ENCODE results near the gene DTNB.

Gene DTNB

GRCh38 chr2:25548601-25549000 is 124.8 kb downstream of the DTNB start:
- no peak for DNase-seq (ENCODE audit: low read depth, low spot score)
- TF ChIP-seq, protein P1, sequence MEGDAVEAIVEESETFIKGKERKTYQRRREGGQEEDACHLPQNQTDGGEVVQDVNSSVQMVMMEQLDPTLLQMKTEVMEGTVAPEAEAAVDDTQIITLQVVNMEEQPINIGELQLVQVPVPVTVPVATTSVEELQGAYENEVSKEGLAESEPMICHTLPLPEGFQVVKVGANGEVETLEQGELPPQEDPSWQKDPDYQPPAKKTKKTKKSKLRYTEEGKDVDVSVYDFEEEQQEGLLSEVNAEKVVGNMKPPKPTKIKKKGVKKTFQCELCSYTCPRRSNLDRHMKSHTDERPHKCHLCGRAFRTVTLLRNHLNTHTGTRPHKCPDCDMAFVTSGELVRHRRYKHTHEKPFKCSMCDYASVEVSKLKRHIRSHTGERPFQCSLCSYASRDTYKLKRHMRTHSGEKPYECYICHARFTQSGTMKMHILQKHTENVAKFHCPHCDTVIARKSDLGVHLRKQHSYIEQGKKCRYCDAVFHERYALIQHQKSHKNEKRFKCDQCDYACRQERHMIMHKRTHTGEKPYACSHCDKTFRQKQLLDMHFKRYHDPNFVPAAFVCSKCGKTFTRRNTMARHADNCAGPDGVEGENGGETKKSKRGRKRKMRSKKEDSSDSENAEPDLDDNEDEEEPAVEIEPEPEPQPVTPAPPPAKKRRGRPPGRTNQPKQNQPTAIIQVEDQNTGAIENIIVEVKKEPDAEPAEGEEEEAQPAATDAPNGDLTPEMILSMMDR (IDR thresholded peaks at IDR 0.05; ENCODE audit: insufficient read depth, low read length, missing control alignments) = no peak
- H3K4me3 ChIP-seq (ENCODE audit: low read depth, low read length) = no peak overlapping the region
- ChIA-PET POLR2A (no interaction called here), CTCF (interaction anchor here (0.9 kb wide), 1 partner anchor 164 kb away, joined by 3 read pairs; no protein-coding TSS in a partner anchor)

- TF ChIP-seq, protein P1 (IDR thresholded peaks at IDR 0.05; ENCODE audit: insufficient read depth, low read length, missing control alignments) = no peak
- no peak overlapping the region for H3K4me3 ChIP-seq (ENCODE audit: low read depth, low read length)
- ChIA-PET CTCF (no interaction called here), POLR2A (no interaction called here)
- no peak for DNase-seq (ENCODE audit: low read depth, low spot score)
These were observed 126.5 kb downstream of the DTNB start for GRCh38 chr2:25546852-25547251.

- TF ChIP-seq, protein P1 (IDR thresholded peaks at IDR 0.05; ENCODE audit: insufficient read depth, low read length, missing control alignments) = no peak
- H3K4me3 ChIP-seq (ENCODE audit: low read depth, low read length) = no peak overlapping the region
- ChIA-PET POLR2A (no interaction called here), CTCF (no interaction called here)
- no peak for DNase-seq (ENCODE audit: low read depth, low spot score)
These were observed 127.5 kb downstream of the DTNB start for GRCh38 chr2:25545899-25546298.

GRCh38 chr2:25544445-25544844 is 128.9 kb downstream of the DTNB start:
- H3K4me3 ChIP-seq (ENCODE audit: low read depth, low read length) = no peak overlapping the region
- CTCF ChIA-PET = interaction anchor here (1.0 to 2.1 kb wide), 3 partner anchors 10 to 22 kb away, joined by 3 to 7 read pairs (median 4); no protein-coding TSS in a partner anchor
- TF ChIP-seq, protein P1 (IDR thresholded peaks at IDR 0.05; ENCODE audit: insufficient read depth, low read length, missing control alignments) = no peak
- DNase-seq (ENCODE audit: low read depth, low spot score) = no peak
- POLR2A ChIA-PET = no interaction called here

DNA sequence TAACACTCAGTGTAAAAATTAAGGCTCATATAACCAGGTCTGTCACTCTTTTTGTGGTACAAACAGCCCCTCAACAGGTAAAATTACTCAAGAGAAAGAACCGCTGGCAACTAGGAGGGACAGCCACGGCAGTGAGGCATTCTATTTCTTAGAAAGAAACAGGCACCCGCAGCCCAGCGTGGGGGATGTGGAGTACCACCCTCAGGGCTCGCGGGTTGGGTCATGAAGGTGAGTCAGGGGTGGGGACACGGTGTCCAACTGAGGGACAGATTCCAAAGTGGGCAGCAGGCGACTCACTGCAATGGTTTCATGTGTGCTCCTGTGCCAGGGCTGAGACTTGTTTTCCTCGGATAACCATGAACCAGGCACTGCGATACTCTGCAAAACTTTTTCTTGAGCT is 129.4 kb downstream of the DTNB start:
- TF ChIP-seq, protein P1 (IDR thresholded peaks at IDR 0.05; ENCODE audit: insufficient read depth, low read length, missing control alignments) = no peak
- H3K4me3 ChIP-seq (ENCODE audit: low read depth, low read length) = no peak overlapping the region
- POLR2A ChIA-PET = no interaction called here
- CTCF ChIA-PET = interaction anchor here (1.8 to 2.1 kb wide), 2 partner anchors 10 to 15 kb away, joined by 4 to 7 read pairs; no protein-coding TSS in a partner anchor
- no peak for DNase-seq (ENCODE audit: low read depth, low spot score)

- H3K4me3 ChIP-seq (ENCODE audit: low read depth, low read length) = no peak overlapping the region
- DNase-seq (ENCODE audit: low read depth, low spot score) = no peak
- CTCF ChIA-PET = interaction anchor here (2.2 kb wide), 1 partner anchor 124 kb away, joined by 4 read pairs; no protein-coding TSS in a partner anchor
- TF ChIP-seq, protein P1 (IDR thresholded peaks at IDR 0.05; ENCODE audit: insufficient read depth, low read length, missing control alignments) = no peak
- POLR2A ChIA-PET = no interaction called here
These were observed 132.0 kb downstream of the DTNB start for GRCh38 chr2:25541378-25541777.

Data from AG04449 (cell line).